Endothelial cell (in vitro differentiated cells): Measurements from ENCODE around the gene BARX1. TPM values are rescaled to one million over a fixed set of nuclear protein-coding genes. Genes with fewer than 3 reads are reported as not detected.
"Not testable (repeated sequence)": the region's sequence is repeated elsewhere in the genome, so short reads cannot be mapped to it uniquely, and the experiment has no call there.

ENCODE experiments used
- DNase-seq: peaks from one replicate; pipeline ENCODE4 v3.0.0; 2021; ENCODE audit warnings: low spot score
- H3K27ac Mint-ChIP-seq: one replicate; pipeline ENCODE4 v1.8.0; 2021; ENCODE audit warnings: mixed read lengths, inconsistent platforms; ENCODE audit not compliant: unreplicated experiment
- H3K27me3 Mint-ChIP-seq: one replicate; pipeline ENCODE4 v1.8.0; 2021; ENCODE audit warnings: mild to moderate bottlenecking, moderate library complexity, mixed read lengths, inconsistent platforms; ENCODE audit not compliant: unreplicated experiment
- H3K36me3 Mint-ChIP-seq: one replicate; pipeline ENCODE4 v1.8.0; 2021; ENCODE audit warnings: mild to moderate bottlenecking, low read depth, mixed read lengths, inconsistent platforms; ENCODE audit not compliant: unreplicated experiment
- H3K4me1 Mint-ChIP-seq: one replicate; pipeline ENCODE4 v1.8.0; 2021; ENCODE audit warnings: mild to moderate bottlenecking, mixed read lengths, inconsistent platforms; ENCODE audit not compliant: unreplicated experiment
- H3K4me3 Mint-ChIP-seq: one replicate; pipeline ENCODE4 v1.8.0; 2021; ENCODE audit warnings: mild to moderate bottlenecking, mixed read lengths, inconsistent platforms; ENCODE audit not compliant: unreplicated experiment
- H3K9me3 Mint-ChIP-seq: one replicate; pipeline ENCODE4 v1.8.0; 2021; ENCODE audit warnings: mixed read lengths, inconsistent platforms; ENCODE audit not compliant: unreplicated experiment
- CTCF ChIP-seq: fragments of 200-600 bp; sonication (generic); IDR thresholded peaks from one replicate; pipeline ENCODE4 v1.5.0; 2021; ENCODE audit warnings: antibody characterized with exemption; ENCODE audit not compliant: unreplicated experiment
- total RNA-seq: library from RNA; stranded (reverse); fragmentation: NEBNext Ultra II Directional; extraction: Animal tissue kit (Norgen Biotek cat#: 25700); gene quantifications from one replicate; pipeline ENCODE4 v1.2.1, GENCODE V29; 2021; ENCODE audit not compliant: unreplicated experiment

BARX1 gene
- total RNA-seq, 1 donor from 2014 or later: 0.51 TPM

DNA sequence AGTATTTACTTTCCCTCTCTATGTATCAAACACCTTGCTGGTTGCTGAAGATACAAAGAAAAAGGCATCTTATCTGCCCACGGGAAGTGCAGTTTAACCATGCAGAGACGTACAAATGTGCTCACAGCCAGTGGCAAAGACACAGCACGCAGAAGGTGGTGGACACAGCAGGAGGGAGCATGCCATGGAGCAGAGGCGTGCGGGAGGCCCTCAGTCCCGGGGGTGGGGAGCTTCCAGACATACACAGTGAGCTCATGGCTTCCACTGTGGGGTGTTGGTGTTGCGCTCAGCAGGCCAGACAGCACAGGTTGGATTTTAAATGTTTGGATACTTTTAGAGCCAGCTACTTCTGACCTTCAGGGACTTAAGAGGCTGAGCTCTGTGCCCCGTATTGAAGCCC is 8.8 kb upstream of the BARX1 start:
- Mint-ChIP-seq H3K36me3 (no peaks in the 10 kb centered on the region), H3K27ac (no peak overlapping the region), H3K4me1 (peaks cover 7% of the 10 kb centered on the region), H3K4me3 (no peak overlapping the region), H3K27me3 (peaks cover 18% of the 10 kb centered on the region), H3K9me3 (no peaks in the 10 kb centered on the region)
- TF ChIP-seq CTCF: no peak
- DNase-seq: no peak

DNA sequence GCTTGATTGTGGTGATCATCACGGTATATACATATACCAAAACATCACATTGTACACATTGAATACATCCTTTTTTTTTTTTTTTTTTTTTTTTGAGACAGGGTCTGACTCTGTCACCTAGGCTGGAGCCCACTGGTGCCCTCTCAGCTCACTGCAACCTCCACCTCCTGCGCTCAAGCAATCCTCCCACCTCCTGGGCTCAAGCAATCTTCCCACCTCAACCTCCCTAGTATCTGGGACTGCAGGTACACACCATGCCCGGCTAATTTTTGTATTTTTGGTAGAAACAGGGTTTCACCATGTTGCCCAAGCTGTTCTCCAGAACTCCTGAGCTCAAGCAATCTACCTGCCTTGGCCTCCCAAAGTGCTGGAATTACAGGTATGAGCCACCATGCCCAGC is 8.3 kb upstream of the BARX1 start:
- H3K9me3 Mint-ChIP-seq, H3K4me3 Mint-ChIP-seq, DNase-seq, H3K36me3 Mint-ChIP-seq, H3K4me1 Mint-ChIP-seq, H3K27ac Mint-ChIP-seq: not testable (repeated sequence)
- peaks cover 18% of the 10 kb centered on the region for H3K27me3 Mint-ChIP-seq

- TF ChIP-seq CTCF: peak; percentile 81
- H3K27ac Mint-ChIP-seq: no peak overlapping the region
- peaks cover under 1% of the 10 kb centered on the region for H3K36me3 Mint-ChIP-seq
- no peak overlapping the region for H3K4me3 Mint-ChIP-seq
- H3K4me1 Mint-ChIP-seq: peaks cover 7% of the 10 kb centered on the region
- peak; percentile 76 for DNase-seq
- no peaks in the 10 kb centered on the region for H3K9me3 Mint-ChIP-seq
- H3K27me3 Mint-ChIP-seq: peaks cover 18% of the 10 kb centered on the region
These were observed 7.6 kb upstream of the BARX1 start for GRCh38 chr9:93962561-93963440.

GRCh38 chr9:93962017-93962416 is 6.9 kb upstream of the BARX1 start:
- Mint-ChIP-seq H3K9me3 (no peaks in the 10 kb centered on the region), H3K36me3 (peaks cover 3% of the 10 kb centered on the region), H3K27me3 (peaks cover 18% of the 10 kb centered on the region), H3K4me1 (peaks cover 7% of the 10 kb centered on the region), H3K4me3 (peak overlapping the region; percentile 21), H3K27ac (no peak overlapping the region)
- DNase-seq: no peak
- TF ChIP-seq CTCF: no peak

DNA sequence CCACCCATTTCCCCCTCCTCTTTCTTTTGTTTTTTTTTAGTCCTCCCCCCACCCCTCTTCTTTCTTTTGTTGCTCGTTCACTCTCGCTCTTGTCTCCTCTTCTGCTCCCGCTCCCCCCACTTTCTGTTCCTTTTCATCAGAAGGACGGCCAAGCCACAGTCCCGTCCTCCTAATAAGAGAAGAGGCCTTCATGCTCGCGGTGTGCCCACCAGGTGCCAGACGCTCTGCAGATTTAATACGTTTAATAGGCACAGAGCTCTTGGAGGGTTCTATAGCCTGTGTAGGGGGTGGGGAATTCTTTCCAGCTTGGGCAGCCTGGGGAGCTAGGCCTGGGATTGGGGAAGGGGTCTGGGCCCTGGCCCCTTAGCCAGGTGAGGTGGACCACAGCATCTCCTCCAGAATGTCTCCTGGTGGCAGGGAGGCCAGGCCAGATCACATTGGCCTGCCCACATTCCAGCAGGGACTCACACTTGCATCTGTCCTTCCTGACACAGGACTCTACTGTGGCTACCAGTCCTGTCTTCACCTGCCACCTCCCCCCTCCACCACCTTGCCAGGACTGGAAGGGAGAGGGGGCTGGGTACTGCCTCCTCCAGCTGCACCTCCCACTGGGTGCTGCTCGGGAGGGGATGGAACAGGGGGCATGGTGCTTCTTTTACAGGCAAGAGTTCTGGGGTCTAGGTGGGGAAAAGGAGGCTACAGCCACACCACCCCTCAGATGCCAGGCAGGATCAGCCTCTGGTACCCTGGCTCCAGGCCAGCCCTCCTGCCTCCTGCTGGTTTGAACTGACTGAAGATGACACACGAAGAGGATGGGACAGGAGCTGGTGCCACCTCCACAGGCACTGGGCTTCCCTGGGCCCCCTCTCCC is 6.1 kb upstream of the BARX1 start:
- peaks cover 7% of the 10 kb centered on the region for H3K4me1 Mint-ChIP-seq
- H3K4me3 Mint-ChIP-seq: no peak overlapping the region
- H3K9me3 Mint-ChIP-seq: no peaks in the 10 kb centered on the region
- DNase-seq: no peak
- peaks cover 21% of the 10 kb centered on the region for H3K27me3 Mint-ChIP-seq
- TF ChIP-seq CTCF: no peak
- H3K27ac Mint-ChIP-seq: no peak overlapping the region
- H3K36me3 Mint-ChIP-seq: peaks cover 3% of the 10 kb centered on the region
